Measurements from ENCODE around the gene HAPLN2.

GRCh38 chr1:156574039-156574633 is 45.1 kb upstream of the HAPLN2 start:
- TF ChIP-seq CTCF (IDR thresholded peaks at IDR 0.05; ENCODE audit: poor library complexity) = no peak
- TF ChIP-seq EZH2 (IDR thresholded peaks at IDR 0.05; ENCODE audit: borderline replicate concordance) = no peak
- no peak for TF ChIP-seq EZH2phosphoT487 (IDR thresholded peaks at IDR 0.05; ENCODE audit: low read depth, severe bottlenecking, unreplicated experiment)

Data from hepatocyte (in vitro differentiated cells).